Skeletal muscle tissue (tissue), 4 donors: ENCODE data around the gene RARS1. TPM values are rescaled to one million over a fixed set of nuclear protein-coding genes. Genes with fewer than 3 reads are reported as not detected.

Experiments
- H3K27ac ChIP-seq: one replicate; pipeline ENCODE4 v1.7.0; 2013; ENCODE audit warnings: mild to moderate bottlenecking, low read depth, low read length, inconsistent platforms
- H3K27me3 ChIP-seq, 3 donors: one replicate each; pipeline ENCODE4 v1.7.0; 2013; ENCODE audit warnings: low read length in 3 of 3; ENCODE audit not compliant: control insufficient read depth in 3 of 3, insufficient read depth in 3 of 3
- H3K36me3 ChIP-seq, 3 donors: one replicate each; pipeline ENCODE4 v1.7.0; 2013; ENCODE audit warnings: low read length in 3 of 3; ENCODE audit not compliant: control insufficient read depth in 3 of 3, insufficient read depth in 3 of 3
- H3K4me1 ChIP-seq, 3 donors: one replicate each; pipeline ENCODE4 v1.7.0; 2013; ENCODE audit warnings: low read length in 3 of 3, mild to moderate bottlenecking in 3 of 3; ENCODE audit not compliant: control insufficient read depth in 3 of 3, insufficient read depth in 3 of 3
- H3K4me3 ChIP-seq, 3 donors: one replicate each; pipeline ENCODE4 v1.7.0; 2013; ENCODE audit warnings: low read length in 3 of 3
- H3K9ac ChIP-seq, 3 donors: one replicate each; pipeline ENCODE4 v1.7.0; 2013; ENCODE audit warnings: low read length in 3 of 3, mild to moderate bottlenecking in 3 of 3, moderate library complexity in 2 of 3, low read depth in 1 of 3
- H3K9me3 ChIP-seq, 3 donors: one replicate each; pipeline ENCODE4 v1.7.0; 2013; ENCODE audit warnings: low read length in 3 of 3; ENCODE audit not compliant: control insufficient read depth in 3 of 3
- total RNA-seq: library from RNA; depleted of rRNA; stranded (reverse); fragments of >200 nt; gene quantifications from one replicate; pipeline ENCODE4 v1.2.3, GENCODE V29; 2014
- donor health status: Osteomylitis.

The RARS1 gene
- total RNA-seq, 1 donor from 2014 or later, result 124 TPM

DNA sequence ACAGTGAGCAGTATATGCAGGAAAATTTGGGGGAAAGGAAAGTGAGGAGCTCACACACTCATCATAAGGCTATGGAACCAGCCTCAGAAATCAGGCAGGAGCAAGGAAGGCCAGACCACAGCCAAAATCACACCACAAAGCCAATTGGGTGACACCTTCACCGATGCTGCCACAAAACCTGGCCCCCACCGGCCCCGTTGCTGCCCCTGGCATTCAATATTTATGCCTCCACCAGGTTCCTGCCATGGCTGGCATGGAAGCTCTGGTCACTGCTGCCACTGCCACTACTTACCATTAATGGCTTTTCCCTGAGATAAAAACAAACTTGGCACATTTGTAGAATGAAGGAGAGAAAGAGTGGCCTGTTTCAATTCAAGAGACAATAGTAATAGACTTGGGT lies 28.7 kb upstream of the RARS1 start:
- no peaks in the 10 kb centered on the region for H3K4me1 ChIP-seq
- H3K9me3 ChIP-seq, result no peaks in the 10 kb centered on the region
- H3K27ac ChIP-seq, result no peak overlapping the region
- H3K9ac ChIP-seq, result no peak overlapping the region
- no peak overlapping the region for H3K4me3 ChIP-seq
- no peaks in the 10 kb centered on the region for H3K36me3 ChIP-seq
- H3K27me3 ChIP-seq, result peaks cover 0 to under 1% (median 0%) of the 10 kb centered on the region in 3 donors

DNA sequence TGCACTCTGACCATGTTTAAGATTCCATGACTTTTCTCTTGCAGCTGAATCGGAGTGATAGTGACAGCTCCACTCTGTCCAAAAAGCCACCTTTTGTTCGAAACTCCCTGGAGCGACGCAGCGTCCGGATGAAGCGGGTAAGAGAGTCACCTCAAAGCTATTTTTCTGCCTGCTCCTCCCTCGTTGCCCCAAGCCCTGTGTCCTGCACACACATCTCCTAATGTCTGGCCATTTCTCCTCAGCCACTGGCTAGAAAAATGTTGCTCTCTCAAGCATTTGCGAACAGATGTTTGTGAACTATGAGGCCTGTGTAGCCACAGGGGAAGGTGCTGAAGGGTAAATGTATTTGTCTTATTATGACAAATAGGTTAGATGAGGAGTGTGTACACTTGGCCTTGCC lies 25.7 kb upstream of the RARS1 start:
- Histone ChIP-seq H3K4me3 (no peak overlapping the region), H3K27ac (no peak overlapping the region), H3K9me3 (no peaks in the 10 kb centered on the region), H3K4me1 (no peaks in the 10 kb centered on the region), H3K27me3 (peaks cover 0 to 10% (median 4%) of the 10 kb centered on the region in 3 donors), H3K9ac (no peak overlapping the region), H3K36me3 (no peaks in the 10 kb centered on the region)

DNA sequence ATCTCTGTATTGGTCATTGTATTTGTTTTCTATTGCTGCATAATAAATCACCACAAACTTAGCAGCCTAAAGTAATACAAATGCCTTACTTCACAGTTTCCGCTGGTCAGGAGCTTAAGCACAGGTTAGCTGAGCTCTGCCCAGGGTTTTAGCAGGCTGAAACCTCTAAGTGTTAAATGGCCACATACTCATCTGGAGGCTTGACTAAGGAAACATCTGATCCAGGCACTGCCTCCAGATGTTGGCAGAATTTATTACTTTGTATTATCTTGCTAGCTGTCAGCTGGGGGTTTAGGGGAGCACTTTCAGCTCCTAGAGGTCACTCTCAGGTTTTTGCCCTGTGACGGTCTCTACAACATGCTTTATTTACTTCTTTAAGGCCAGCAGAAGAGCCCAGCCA lies 23.2 kb upstream of the RARS1 start:
- Histone ChIP-seq H3K4me1 (no peaks in the 10 kb centered on the region), H3K27me3 (peaks cover 0 to 15% (median 11%) of the 10 kb centered on the region in 3 donors), H3K9me3 (no peaks in the 10 kb centered on the region), H3K4me3 (no peak overlapping the region), H3K27ac (no peak overlapping the region), H3K9ac (no peak overlapping the region), H3K36me3 (no peaks in the 10 kb centered on the region)

DNA sequence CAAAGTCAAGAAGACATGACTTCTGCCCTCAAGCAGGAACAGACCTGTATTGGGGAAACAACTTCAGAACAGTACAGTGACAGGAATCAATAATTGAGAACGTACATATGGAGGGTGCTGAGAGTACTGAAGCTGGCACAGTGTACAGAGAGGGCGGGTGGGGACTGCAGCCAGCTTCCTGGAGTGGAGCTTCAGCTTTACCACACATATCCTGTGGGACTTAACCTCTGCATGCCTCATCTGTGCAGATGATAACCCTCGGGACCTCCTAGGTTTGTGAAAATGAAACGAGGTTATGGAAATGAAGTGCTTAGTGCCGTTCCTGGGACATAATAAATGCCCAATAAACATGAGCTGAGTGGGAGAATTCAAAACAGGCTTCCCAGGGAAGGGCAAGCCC lies 22.1 kb upstream of the RARS1 start:
- H3K36me3 ChIP-seq, result no peaks in the 10 kb centered on the region
- no peak overlapping the region for H3K27ac ChIP-seq
- no peaks in the 10 kb centered on the region for H3K9me3 ChIP-seq
- no peak overlapping the region for H3K4me3 ChIP-seq
- H3K27me3 ChIP-seq, result peaks cover 0 to 15% (median 11%) of the 10 kb centered on the region in 3 donors
- no peak overlapping the region for H3K9ac ChIP-seq
- no peaks in the 10 kb centered on the region for H3K4me1 ChIP-seq

DNA sequence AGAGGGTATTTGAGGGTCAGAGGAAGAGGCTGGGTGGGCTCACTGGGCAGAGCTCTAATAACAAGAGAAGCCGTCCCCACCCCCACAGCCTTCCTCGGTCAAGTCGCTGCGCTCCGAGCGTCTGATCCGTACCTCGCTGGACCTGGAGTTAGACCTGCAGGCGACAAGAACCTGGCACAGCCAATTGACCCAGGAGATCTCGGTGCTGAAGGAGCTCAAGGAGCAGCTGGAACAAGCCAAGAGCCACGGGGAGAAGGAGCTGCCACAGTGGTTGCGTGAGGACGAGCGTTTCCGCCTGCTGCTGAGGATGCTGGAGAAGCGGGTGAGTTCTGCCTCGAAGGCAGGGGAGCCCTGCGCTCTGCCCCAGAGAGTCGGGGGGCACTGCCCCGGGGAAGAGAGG lies 21.6 kb upstream of the RARS1 start:
- Histone ChIP-seq H3K27me3 (peaks cover 0 to 15% (median 11%) of the 10 kb centered on the region in 3 donors), H3K36me3 (no peaks in the 10 kb centered on the region), H3K9me3 (no peaks in the 10 kb centered on the region), H3K4me3 (no peak overlapping the region), H3K4me1 (no peaks in the 10 kb centered on the region), H3K9ac (no peak overlapping the region), H3K27ac (no peak overlapping the region)

DNA sequence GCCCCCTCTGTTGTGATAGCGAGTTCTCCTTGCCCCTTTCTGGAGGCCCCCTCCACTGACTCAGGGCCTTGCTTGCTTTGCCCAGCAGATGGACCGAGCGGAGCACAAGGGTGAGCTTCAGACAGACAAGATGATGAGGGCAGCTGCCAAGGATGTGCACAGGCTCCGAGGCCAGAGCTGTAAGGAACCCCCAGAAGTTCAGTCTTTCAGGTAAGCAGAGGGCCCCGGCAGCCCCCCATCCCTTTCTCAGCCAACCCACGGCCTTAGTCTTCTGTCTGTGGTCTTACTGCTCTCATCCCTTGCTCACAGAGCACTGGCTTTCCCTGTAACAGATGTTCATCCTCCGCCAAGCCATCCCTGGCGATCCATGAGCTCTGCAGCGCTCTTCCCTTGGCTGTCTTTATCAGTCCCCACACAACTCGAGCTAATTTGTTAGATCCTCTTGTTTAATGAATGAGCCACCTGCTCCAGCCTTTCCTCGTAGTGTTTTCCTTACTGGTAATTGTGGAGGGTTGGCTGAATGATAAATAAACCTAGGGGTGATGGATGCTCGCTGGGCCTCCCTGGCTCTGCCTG lies 18.4 kb upstream of the RARS1 start:
- Histone ChIP-seq H3K4me1 (no peaks in the 10 kb centered on the region), H3K36me3 (no peaks in the 10 kb centered on the region), H3K27me3 (peaks cover 0 to 15% (median 12%) of the 10 kb centered on the region in 3 donors), H3K4me3 (no peak overlapping the region), H3K9ac (no peak overlapping the region), H3K27ac (no peak overlapping the region), H3K9me3 (no peaks in the 10 kb centered on the region)

DNA sequence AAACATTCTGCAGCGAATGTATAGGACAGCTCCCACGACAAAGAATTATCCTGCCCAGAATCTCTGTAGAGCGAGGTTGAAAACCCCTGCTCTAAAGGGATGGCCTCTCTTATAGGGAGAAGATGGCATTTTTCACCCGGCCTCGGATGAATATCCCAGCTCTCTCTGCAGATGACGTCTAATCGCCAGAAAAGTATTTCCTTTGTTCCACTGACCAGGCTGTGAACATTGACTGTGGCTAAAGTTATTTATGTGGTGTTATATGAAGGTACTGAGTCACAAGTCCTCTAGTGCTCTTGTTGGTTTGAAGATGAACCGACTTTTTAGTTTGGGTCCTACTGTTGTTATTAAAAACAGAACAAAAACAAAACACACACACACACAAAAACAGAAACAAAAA lies 17.4 kb upstream of the RARS1 start:
- Histone ChIP-seq H3K27me3 (peaks cover 0 to 13% (median 12%) of the 10 kb centered on the region in 3 donors), H3K27ac (no peak overlapping the region), H3K4me1 (no peaks in the 10 kb centered on the region), H3K9me3 (no peaks in the 10 kb centered on the region), H3K36me3 (no peaks in the 10 kb centered on the region), H3K9ac (no peak overlapping the region), H3K4me3 (no peak overlapping the region)

DNA sequence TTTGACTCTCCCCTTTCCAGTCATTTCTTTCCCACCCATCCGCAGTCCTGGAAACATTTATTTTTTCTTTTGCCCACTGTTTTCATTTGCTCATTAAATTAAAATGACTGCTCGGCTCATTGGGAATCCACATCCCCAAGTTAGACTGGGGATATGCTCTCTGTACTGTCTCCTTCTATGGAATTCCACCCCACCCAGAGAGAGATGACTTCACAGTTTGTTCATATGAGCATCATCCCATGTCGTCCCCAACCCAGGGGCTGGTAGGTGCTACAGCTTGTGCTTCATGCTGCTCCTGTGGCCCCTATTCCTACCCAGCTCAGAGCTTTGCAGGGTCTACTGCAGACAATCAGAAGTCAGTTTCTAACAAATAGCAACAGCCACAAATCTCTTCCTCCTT lies 16.5 kb upstream of the RARS1 start:
- no peaks in the 10 kb centered on the region for H3K4me1 ChIP-seq
- H3K27ac ChIP-seq, result no peak overlapping the region
- H3K9ac ChIP-seq, result no peak overlapping the region
- H3K9me3 ChIP-seq, result no peaks in the 10 kb centered on the region
- H3K36me3 ChIP-seq, result no peaks in the 10 kb centered on the region
- peaks cover 0 to 11% (median 9%) of the 10 kb centered on the region in 3 donors for H3K27me3 ChIP-seq
- no peak overlapping the region for H3K4me3 ChIP-seq

DNA sequence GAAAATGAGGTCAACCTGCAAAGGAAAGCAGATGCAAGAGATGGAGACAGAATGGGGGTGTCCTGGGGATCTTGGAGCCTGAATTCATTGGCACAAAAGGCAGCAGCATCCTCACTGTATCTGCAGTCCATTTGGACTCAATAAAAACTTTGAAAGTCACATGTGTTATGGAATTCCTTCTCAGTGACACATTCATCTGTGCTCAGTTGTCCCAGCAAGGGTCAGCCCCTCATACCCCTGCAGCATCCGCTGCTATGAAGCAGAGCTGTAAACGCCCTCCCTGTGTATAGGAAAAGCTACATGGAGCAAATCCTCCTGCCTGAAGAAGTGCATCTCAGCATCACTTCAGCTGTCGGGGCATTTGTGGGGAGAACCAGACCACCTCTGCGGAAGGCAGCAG lies 14.5 kb upstream of the RARS1 start:
- Histone ChIP-seq H3K9ac (no peak overlapping the region), H3K9me3 (no peaks in the 10 kb centered on the region), H3K4me1 (no peaks in the 10 kb centered on the region), H3K4me3 (no peak overlapping the region), H3K27me3 (peaks cover 0 to 11% (median 5%) of the 10 kb centered on the region in 3 donors), H3K27ac (no peak overlapping the region), H3K36me3 (no peaks in the 10 kb centered on the region)

DNA sequence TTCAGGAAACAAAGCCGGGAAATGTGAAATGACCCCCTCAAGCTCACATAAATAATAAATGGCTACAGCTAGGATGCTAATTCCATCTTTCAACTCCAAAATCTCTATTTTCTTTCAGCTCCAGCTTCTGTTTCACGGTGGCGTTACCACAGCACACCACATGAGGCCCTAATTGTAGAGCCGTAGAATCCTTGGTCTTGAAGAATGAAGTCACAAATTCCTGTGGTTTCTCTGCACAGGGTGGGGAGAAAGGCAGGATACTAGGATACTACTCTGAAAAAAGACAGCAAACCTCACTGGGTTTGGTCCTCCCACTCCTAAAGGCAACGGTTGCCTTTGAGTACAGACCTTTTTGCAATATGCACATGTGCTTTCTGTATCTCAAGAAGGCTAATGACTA lies 13.9 kb upstream of the RARS1 start:
- Histone ChIP-seq H3K27me3 (peaks cover 0 to 11% (median 5%) of the 10 kb centered on the region in 3 donors), H3K4me1 (no peaks in the 10 kb centered on the region), H3K4me3 (no peak overlapping the region), H3K9ac (no peak overlapping the region), H3K9me3 (no peaks in the 10 kb centered on the region), H3K36me3 (no peaks in the 10 kb centered on the region), H3K27ac (no peak overlapping the region)
